Hindlimb muscle (tissue), 1 donor: ENCODE data around the gene SAMD7. TPM values are rescaled to one million over a fixed set of nuclear protein-coding genes. Genes with fewer than 3 reads are reported as not detected.

Experiments used
- DNase-seq: peaks from one replicate; pipeline ENCODE4 v3.0.0-alpha.2; 2013
- polyA plus RNA-seq: library from polyadenylated mRNA; unstranded; fragments of 120-200 nt; gene quantifications from one replicate; pipeline ENCODE4 v1.2.1, GENCODE V29; 2013; ENCODE audit not compliant: insufficient read length

SAMD7 gene
- polyA plus RNA-seq, 1 donor: not detected

DNA sequence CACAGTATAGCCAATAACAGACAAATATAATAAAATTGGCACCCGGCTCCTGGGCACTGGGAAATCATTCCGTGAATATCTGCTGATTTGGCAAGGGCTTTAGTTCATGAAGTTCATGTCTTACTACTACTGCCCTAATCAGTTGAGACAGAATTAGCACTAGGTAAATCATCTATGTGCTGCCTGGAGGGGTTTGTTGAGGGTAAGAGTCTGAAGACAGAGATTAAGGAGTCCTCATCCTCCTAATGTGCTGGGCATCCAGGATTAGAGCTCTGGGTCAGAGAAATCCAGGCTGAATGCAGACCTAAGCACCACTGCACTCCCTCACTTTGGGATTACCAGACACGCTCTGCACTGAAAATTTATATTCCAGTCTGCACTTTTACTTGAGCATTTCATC lies 2.0 kb downstream of the SAMD7 start:
- DNase-seq: no peak

DNA sequence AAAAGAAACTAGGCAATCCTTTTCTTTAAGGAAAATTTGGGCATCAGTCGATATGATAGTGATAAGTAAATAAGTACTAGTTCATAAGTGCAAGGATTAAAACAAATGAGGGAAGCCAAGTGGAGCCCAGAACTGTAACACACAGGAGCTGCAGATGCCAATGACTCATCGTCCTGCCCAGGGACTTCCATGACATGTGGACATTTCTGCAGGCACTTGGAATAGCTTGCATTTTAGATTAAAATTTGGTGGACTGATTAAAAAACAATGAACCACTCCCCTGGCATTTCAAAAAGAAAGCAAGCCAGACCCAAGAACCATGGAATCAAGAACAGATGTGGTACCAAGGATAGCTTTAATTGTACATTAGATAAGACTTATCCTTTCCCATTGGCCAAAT lies 2.9 kb downstream of the SAMD7 start:
- no peak for DNase-seq

DNA sequence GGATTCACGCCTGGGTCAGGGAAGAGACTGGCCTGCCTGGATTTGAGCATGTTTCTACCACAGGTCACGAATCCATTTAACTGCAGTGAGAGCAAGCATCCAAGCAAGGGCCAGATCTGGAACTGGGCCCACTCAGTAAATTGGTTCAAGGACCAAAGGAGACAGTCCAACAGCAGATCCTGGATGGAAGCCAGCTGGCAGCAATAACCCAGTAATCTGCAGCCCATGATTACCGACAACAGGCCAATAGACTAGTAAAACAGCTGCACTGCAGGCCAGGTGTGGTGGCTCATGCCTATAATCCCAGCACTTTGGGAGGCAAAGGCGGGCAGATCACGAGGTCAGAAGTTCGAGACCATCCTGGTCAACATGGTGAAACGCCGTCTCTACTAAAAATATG lies 11.8 kb downstream of the SAMD7 start:
- DNase-seq: peak; percentile 19

DNA sequence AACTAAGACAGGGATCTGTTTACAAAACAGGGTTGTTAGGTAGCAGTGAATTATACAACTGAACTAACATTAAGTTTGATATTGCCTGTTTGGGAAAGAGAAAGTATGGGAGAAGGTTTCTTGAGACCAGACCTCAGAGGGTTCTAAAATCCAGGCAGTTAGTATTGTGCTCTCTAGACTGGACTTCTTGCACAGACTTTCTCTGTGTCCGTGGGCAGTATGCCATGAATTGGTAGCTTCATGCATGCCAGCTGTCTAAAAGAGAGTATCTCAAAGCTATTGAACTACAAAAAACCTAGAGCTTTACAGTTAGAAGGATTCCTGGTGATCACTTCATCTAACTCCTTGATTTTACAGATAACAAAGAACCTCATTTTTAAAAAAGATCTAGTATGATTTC lies 12.5 kb downstream of the SAMD7 start:
- DNase-seq: no peak

DNA sequence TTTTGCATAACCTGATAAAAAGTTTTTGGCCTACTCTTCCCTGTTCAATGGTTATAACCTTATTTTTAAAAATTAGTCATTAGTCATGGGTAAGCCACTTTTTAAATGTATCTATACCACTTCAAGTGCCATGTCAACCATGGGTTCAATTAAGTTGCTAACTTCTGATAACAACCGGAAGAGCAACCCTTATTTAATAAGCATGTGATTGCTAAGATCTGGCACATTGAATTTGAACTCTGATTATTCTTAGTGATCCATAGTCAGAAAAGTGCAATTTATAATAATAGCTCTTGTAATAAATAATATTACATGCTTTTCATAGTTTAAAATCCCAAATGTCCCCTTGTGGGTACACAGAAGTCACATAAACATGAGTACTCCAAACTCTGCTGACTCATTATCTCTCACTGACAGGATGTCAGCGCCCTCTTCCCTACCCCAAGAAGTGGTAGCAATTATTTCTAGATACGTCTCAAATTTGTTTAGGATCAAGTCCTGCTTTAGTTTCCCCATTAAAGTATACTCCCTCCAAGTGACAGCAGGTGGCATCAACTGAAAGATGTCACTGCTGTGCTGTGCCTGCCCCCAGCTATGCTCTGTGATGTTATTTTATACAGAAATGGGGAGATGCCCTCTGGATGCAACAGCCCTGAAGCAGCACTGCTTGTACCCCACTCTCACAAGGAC lies 18.6 kb downstream of the SAMD7 start:
- DNase-seq: no peak

DNA sequence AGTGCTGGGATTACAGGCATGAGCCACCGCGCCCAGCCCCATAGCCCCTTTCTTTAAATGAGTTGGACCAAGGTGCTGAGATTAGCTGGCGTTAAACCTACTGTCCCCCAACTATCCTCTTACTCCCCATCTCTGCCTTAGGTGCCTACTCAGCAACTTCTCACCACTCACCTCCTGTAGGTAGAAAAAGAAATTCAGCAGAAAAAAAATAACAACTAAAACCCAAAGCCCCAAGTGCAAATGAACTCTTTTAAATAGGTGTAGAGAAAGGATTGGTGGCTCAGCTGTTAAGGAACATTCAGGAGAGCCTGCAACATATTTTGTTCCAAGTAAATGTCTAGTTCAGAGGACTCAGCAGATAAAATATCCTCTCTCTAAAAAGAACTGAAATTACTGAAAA lies 19.5 kb downstream of the SAMD7 start:
- no peak for DNase-seq

DNA sequence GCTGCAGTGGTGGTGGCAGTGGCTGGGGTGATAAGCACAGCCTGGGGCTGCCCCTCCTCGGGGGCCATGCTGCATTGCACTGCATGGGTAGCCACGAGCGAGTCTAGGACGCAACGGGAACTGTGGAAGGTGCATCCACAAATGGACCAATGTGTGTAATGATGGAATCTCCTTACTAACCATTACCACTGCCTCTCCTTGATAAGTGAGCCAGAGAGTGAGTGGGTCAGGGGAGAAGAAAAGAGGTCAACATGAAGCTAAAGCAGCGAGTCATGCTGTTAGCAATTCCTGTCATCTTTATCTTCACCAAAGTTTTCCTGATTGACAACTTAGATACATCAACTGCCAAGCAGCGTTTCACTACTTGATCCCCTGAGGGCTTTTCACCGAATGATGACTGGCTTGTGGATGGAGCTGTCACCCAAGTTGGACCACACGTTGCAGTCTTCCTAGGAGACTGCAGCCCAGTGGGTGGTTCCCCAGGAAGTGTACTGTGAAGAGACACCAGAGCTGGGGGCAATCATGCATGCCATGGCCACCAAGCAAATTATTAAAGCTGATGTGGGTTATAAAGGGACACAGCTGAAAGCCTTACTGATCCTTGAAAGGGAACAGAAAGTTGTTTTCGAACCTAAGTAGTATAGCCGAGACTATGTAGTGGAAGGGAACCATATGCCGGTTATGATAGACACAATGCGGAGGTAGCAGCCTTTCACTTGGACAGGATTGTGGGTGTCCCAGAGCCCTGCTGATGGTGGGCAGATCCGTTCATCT lies 20.6 kb downstream of the SAMD7 start:
- DNase-seq: no peak

DNA sequence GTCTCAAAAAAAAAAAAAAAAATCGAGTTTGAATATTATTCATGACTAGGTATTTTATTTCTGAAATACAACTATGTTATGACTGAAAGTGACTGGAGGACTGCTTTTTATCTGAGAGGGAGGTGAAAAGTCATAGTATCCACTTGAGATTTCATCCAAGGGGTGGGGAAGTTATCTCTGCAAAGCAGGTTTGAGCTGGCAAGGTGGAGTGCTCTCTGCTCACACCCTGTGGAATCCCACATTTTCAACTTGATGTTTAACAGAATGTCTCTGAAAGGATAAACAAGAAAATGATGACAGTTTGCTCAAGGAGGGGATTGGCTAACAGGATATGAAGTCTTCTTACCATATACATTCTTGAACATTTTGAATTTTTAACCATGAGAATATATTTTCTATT lies 27.9 kb downstream of the SAMD7 start:
- no peak for DNase-seq

DNA sequence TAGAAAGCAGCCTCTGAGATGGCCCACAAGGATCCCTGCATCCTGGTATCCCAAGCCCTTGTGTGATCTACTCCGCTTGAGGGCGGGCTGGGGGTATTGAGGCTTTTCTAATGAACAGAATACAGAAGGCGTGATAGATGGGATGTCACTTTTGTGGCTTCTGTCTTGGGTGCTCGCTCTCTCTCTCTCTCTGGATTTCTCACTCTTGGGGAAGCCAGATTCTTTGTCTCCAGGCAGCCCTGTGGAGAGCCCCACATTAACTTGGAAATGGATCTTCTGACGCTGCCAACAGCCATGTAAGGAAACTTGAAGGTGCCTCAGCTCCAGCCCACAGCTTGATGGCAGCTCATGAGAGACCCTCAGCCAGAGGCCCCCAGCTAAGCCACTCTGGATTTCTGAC lies 28.4 kb downstream of the SAMD7 start:
- no peak for DNase-seq

DNA sequence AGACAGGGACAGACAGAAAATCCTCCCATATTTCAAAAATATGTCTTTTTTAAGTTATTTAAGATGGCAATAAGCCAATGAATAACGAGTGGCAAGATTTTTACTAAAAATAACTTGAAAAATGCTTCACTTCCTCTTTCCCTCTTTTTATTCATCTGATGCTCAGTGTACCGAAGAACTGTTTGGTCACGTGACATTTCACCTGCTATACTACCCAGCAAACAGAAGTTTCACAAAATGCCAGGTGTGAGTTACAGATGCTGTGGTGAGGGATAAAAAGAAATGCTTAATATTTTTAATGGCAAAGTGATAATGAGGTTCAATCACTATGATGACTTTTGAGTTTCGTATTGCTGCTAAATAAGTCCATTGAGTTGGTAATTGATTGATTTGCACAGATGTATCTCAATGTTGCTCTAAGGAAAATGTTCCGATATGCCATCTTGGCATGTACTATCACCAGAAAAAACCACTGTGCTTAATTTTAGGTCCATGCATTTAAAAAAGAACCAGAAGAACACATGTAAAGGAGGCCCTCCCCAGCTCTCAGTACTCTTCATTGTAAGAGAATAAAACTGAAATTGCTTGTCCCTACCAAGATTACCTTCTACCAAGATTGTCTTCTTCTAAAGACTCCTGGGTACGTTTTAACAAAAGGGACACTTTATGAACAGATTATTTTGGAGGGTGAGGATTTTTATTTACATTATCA lies 29.3 kb downstream of the SAMD7 start:
- DNase-seq: no peak

DNA sequence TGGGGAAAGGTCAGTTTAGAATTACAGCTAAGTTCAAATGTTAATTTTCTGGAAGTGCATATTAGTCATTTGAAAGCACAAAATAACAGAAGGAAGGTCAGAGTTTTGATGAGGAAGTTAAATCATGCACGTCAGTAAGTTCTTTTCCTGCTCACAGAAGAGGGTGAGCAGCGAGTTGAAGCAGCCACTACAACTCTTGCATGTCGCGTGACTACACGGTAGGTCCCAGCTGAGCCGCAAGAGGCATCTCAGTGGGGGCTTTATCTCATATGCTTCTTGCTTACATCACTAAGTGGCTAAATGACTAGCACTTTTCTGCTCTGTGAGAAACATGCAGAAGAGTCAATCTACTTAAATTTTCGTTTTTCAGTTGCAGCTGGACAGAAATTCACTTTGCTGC lies 33.9 kb downstream of the SAMD7 start:
- DNase-seq: no peak

DNA sequence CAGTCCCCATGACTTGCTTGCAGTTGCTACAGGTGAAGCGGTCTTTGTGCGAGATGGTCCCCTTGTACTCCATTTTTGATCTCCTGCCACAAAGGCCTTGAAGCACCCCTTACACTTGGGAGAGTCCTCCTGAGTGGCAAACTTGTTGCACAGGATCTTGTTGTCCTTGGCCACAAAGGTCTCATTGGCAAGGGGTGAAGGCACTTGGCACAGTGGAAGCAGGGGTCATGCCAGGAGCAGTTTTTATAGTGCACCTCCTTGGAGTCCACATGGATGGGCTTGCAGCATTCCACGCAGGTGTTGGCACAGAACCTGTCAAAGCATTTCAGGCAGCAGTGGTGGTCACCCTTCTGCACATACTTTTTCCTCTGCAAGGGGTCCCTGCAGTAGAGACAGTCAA lies 35.0 kb downstream of the SAMD7 start:
- DNase-seq: no peak

DNA sequence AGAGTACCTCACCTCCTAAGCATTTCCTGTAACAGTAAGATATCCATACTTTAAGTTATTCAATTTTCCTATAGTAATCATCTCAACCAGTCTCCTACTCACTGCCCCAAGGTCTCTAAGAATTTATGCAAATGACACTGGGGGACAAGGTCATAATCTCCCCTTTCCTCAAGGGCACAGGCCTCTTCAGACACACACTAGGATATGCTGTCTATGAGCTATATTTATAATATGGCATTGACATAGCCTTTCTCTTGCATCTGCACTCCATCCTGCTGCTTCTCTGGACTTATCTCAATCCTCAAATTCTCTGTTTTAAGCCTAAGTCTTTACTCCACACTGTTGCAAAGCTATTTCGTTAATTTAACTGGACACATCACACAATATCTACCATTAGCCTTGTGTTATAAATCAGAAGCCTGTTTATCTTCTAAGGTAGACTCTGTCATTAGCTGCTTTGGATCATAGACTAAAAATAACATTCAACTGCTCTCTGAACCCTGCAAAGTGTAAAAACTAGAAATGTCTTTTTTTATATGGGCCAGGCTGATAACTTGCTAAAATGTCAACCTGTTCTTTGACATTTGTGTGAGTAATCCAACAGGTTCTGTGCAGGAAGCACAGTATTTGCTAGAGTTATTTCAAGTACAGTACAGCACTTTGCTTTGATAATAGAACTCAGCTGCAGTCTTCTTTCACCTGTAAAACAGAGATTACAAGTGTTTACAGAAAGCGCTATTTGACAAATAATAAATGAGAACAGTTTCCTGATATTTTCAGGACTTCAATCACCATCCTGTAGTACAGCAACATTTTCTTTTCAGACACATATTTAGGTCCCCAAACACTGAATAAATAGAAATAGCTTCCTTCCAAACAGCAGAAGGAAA lies 37.4 kb downstream of the SAMD7 start:
- DNase-seq: no peak

DNA sequence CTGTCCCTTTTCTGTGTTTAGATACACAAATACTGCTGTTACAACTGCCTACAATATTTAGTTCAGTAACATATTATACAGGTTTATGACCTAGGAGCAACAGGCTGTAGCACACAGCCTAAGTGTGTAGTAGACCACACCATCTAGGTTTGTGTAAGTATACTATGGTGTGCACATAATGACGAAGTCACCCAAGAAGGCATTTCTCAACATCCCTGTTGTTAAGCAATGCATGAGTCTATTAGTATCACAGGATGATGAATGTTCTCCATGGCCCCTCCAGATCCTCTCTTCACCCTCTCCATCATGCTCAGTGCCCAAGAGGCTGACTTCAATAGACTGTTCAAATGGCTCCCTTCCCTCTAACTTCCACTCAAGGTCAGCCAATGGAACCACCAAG lies 40.7 kb downstream of the SAMD7 start:
- DNase-seq: no peak

DNA sequence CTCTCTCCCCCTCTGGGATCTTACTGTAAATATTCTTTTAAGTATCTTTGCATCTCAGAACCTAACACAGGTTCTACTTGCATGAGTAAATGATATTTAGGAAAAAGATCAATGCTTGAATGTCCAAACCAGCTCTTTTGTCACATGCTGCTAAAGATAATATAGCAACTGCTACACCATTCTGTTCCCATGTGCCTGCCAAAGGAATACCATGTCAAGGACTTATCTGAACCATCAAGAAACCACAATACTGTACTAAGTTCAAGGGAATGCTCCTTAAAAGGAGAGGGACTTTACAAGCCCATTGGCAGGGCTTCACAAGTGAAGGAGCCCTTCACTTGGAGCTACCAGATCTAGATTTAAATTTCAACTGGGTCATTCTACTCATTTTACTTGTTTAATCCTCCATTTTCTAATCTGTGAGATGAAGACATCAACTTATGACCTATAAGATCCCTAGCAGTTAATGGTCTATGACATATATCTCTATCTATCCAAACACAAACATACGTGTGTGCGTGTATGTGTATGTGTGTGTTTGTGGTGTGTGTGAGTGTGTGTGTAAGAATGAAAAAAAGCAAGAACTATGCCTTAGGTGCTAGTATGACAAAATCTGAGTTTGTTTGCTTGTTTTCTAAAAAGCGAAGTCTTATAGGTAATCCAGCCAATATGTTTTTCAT lies 42.2 kb downstream of the SAMD7 start:
- no peak for DNase-seq

DNA sequence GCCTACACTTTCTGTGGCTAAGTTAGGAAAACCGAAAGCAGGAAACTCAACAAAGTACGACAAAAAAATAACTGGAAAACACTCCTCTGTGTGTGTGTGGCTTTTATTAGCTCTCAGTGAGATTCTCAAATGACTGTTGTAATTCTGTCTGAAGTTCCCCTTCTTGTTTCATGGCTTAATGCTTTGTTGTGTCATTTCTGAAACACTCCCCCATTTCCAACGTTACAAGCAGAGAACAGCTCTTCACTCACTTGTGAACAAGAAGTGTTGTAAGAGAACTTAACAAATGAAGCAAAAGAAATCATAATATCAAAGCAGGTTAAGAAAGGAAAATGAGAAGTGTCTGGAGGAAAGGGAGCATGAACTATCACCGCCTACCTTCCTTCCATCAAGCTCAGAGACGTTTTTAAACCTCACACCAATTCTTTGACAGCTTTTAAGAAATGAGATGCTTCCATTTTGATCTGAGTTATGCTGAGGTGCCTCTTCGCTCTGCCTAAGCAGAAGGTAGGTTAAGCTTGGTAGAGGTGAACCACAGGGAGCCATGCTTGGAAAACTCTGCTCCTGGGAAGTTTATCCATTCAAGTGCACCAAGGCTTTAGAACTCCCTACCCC lies 42.9 kb downstream of the SAMD7 start:
- DNase-seq: no peak

DNA sequence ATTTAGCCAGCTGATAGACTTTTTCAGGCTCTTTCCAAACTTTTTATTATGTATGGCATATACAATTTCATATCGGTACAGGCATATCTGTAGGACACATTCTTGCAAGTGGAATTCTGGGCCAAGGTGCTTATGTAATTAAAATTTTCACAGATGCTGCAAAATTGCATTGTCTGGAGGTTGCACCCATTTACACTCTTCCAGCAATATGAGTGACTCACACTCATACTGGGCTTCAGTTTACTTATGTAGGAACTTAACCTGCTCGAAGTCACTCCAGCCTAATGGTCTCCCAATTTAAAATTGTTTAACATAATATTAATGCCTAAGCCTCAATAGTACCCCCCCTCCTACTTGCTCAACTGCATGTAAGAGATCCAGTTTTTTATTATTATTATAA lies 44.0 kb downstream of the SAMD7 start:
- DNase-seq: no peak

DNA sequence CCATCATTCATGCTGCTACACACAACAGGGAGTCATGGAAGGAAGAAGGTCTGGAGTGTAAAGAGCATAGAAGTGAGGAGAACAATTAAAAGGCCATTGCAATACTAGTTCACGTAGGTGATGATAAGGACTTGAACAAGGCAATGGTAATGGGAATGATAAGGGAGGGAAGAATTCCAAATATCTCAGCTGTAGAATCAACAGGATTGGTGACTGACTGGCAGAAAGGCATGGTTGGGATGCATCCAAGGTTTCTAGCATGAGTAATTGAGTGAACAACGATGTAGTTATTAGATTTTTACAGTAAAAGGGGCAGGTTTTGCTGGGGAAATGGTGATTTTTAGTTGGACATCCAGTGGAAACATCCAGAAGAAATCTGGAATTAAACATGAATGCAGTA lies 52.8 kb downstream of the SAMD7 start:
- DNase-seq: no peak

DNA sequence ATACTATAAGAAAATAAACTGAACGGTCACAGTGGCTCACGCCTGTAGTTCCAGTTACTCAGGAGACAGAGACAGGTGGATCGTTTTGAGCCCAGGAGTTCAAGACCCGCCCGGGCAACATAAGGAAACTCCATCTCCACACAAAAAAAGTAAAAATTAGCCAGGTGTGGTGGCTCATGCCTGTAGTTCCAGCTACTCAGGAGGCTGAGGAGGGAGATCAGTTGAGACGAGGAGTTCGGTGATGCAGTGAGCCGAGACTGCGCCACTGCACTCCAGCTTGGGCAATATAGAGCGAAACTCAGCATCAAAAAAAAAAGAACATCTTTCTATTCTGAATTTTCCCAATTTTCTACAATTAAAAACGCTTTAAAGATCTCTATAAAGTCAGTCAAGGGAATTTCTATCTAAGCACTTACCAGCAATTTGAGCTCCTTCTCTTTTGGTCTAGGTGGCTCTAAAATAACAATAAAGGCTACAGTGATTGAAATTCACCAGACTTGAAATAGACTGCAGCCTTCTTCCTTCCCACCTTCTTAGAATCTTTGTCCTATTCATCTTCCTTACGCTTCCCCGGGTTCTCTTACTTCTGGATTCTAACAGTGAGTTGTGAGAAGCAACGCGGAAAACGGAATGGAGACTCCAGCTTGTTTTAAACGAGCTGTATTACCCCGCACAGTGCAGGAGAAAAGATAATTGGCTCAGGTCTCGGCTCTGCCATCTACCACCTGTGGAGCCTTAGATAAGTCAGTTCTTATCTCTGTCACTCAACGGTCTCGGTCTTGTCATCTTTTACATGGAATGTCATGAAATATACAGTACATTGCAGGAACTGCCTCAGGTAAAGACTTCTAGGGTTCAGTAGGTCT lies 54.4 kb downstream of the SAMD7 start:
- no peak for DNase-seq

DNA sequence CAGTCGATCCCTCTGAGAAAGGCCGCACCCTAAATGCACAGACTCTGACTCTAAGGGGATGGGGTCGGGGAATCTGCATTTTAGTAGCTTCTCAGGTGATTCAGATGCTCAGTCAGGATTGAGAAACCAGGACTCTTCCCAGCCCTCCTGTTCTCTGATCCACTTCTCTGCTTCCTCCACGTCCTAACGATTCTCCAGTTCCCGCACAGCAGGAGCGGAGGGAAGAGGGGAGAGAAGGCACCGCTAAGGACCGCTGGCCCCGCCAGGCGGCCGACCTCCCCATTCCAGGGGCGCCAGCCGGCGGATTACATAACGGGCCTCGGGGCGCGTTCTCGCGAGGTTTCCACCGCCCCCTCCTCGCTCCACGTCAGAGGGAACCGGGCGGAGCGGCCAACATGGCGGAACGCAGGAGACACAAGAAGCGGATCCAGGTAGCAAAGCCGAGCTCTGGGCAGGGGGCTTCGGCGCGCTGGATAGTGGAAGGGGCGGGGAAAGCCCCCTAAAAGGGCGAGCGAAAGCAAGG lies 55.1 kb downstream of the SAMD7 start, which contains the start of gene SEC62:
SEC62 (plus strand) TSS at position 380 of the 523 bp plus-strand sequence; CDS start at position 396, 16 bp downstream.
- peak; percentile 96 for DNase-seq
